HG02938 (cell line): ENCODE results near the gene TBCE.
"Not testable (repeated sequence)": the region's sequence is repeated elsewhere in the genome, so short reads cannot be mapped to it uniquely, and the experiment has no call there.

ENCODE experiments used
- ATAC-seq: cut with Tn5 transposase; IDR thresholded peaks from one replicate; pipeline ENCODE4 v1.9.1; 2021; ENCODE audit warnings: mild to moderate bottlenecking, moderate library complexity; ENCODE audit not compliant: unreplicated experiment

Gene TBCE

DNA sequence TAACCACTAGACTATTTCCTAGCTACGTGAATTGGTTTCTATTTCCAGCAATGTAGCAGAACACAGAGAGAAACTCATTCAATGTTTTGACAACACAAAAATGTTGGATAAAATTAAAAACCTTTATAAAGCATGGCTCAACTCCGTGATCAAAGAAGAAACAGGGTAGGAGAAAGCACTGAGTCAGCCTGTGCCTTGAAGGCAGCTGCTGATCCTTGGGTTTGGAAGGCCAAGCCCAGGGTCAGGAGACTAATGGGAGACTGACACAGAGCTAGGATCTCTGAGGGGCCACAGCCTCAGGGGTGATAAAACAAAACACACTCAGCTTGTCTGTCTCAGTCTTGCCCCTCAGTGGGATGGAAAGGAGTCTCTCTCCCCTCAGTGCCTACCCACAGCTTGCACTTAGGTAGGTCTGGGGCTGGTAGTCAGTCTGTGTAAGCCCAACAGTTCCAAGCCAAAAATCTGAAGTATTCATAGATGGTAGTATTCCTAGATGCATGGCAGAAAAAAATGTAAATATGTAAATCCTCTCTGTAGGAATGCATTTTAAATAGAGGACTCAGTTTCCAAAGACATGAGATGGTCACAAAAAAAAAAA is 83.8 kb downstream of the TBCE start:
- no peak for ATAC-seq

DNA sequence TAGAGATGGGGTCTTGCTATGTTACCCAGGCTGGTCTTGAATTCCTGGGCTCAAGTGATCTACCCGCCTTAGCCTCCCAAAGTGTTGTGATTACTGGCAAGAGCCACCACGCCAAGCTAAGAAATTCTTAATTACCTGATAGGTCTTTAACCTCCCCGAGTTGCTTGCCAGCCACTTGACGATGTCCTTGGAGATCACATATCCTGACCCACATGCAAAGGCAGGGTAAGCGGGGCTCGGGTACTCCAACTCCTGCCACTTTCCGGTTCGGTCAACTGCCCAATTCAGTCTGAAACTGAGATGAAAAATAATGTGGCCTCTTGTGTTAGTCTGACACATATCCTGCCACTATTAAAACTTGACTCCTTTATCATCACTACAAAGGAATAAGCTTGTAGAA is 86.8 kb downstream of the TBCE start:
- no peak for ATAC-seq

DNA sequence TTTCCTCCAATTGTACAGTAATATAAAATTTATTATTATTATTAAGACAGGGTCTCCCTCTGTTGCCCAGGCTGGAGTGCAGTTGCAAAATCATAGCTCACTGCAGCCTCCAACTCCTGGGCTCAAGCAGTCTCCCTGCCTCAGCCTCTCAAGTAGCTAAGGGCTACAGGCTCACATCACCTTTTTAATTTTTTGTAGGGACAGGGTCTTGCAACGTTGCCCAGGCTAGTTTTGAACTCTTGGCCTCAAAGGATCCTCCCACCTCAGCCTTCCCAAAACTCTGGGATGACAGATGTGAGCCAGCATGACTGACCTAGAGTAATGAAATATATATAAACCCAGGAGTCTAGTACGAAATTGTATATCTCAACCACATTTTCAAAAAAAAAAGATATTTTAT is 87.9 kb downstream of the TBCE start:
- ATAC-seq: no peak

DNA sequence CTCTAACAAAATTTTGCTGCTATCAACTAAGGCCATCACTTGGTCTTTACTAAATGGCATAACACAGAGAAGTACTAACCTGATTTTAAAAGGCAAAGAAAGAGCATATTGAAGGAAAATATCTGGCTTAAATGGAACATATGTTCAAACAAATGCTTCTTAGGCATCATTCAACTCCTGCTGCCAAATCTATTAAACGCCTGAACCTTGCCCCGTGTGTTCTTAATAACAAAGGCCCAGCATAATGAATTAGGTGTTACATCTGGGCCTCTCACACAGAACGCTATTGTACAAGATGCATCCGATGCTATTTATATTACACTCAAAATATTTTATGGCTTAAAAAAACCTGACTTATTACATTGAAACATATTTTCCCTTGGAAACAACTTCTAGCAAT is 88.6 kb downstream of the TBCE start:
- ATAC-seq: no peak

DNA sequence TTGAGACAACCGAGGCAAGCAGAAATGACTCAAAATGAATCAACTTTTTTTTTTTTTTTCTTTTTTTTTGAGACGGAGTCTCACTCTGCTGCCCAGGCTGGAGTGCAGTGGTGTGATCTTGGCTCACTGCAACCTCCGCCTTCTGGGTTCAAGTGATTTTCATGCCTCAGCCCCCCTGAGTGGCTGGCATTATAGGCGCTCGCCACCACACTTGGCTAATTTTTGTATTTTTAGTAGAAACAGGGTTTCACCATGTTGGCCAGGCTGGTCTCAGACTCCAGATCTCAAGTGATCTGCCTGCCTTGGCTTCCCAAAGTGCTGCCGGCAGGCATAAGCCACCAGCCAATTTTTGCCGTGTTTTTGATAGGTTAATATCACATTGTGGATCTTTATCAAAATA is 90.6 kb downstream of the TBCE start:
- ATAC-seq: not testable (repeated sequence)

DNA sequence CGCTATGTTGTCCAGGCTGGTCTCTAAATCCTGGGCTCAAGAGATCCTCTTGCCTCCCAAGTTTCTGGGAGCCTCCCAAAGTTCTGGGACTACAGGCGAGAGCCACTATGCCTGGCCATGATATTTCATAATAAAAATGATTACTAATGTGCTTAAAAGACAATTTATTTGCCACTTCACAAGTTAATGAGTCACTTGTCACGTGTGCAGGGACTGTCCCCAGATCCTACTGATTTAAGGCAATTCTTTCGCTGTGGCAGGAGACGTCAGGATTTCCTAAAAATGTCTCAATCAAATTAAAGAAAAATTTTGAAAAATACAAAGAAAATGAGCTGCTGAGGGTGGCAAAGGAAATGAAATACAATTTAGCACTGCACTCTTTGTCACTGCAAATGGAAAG is 93.5 kb downstream of the TBCE start:
- no peak for ATAC-seq

DNA sequence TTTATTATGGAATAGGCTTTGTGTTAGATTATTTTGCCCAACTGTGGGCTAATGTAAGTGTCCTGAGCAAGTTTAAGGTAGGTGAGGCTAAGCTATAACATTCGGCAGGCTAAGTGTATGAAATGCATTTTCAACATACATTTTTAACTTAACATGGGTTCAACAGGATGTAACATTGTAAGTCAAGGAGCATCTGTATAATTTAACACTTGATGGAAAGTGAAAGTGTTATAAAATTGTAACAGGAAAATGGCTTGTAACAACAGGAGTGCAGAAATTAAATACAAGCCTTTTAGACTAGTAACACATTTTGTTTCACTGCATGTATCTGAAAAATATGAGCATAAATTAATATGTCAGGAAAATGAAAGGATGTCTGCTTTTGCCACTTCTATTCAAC is 94.7 kb downstream of the TBCE start:
- ATAC-seq: no peak

DNA sequence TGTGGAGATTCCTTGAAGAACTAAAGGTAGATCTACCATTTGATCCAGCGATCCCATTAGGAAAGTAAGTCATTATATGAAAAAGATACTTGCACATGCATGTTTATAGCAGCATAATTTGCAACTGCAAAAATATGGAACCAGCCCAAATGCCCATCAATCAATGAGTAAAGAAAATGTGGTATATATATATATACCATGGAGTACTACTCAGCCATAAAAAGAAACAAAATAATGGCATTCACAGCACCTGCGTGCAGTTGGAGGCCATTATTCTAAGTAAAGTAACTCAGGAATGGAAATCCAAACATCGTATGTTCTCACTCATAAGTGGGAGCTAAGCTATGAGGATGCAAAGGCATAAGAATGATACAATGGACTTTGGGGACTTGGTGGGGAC is 95.6 kb downstream of the TBCE start:
- not testable (repeated sequence) for ATAC-seq

DNA sequence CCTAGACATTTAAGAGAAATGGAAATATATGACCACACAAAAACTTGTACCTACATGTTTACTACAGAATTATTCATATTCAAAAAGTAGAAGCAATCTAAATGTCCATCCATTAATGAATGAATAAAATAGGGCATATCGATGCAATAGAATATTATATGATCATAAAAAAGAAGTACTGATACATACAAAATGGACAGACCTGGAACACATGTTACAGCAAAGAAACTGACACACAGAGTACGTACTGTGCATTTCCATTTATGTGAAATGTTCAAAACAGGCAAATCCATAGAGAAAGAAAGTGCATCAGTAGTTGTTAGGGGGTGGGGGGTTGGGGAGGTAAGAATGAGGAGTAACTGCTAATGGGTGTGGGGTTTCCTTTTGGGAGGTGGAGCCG is 97.8 kb downstream of the TBCE start:
- ATAC-seq: no peak

DNA sequence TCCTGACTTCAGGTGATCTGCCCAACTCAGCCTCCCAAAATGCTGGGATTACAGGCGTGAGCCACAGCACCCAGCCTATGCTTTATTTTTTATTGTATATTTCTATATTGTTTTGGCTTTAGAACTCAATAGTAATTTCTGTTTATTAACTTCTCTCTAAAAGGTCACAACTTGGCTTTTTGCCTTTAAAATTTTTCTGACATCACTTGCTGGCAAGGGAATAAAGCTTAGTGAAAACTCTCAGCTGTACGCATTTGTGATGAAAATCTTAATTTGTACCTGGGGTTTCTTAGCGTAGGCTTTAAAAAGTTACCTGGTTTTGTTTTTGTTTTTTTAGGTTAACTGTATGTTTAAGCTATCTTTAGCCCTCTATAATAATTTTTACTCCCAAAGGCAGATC is 100.8 kb downstream of the TBCE start:
- ATAC-seq: no peak

DNA sequence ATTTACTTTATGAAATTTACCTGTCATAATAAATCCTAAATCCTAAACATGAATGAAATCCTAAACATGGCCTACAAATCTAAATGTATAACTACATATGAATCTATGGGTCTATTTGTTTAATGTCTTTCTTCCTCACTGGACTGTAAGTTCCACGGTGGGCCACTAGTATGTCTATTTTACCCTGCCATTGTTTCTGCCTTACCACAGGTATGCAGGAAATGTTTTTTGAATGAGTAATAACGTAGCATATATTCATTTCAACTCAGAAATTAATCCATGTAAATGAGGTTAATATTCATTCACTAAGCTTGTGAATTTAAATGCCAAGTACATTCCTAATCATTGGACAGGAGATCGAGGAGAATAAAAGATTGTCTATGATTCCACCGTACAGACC is 101.7 kb downstream of the TBCE start:
- no peak for ATAC-seq

DNA sequence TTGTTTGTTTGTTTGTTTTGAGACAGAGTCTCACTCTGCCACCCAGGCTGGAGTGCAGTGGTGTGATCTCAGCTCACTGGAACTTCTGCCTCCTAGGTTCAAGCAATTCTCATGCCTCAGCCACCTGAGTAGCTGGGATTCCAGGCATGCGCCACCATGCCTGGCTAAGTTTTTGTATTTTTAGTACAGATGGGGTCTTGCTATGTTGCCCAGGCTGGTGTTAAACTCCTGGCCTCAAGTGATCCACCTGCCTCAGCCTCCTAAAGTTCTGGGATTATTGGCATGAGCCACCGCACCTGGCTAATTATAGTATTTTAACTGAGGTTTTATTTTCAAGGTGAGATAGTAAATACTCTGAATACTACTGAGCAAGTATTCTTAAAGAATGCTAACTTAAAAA is 102.7 kb downstream of the TBCE start:
- ATAC-seq: not testable (repeated sequence)

DNA sequence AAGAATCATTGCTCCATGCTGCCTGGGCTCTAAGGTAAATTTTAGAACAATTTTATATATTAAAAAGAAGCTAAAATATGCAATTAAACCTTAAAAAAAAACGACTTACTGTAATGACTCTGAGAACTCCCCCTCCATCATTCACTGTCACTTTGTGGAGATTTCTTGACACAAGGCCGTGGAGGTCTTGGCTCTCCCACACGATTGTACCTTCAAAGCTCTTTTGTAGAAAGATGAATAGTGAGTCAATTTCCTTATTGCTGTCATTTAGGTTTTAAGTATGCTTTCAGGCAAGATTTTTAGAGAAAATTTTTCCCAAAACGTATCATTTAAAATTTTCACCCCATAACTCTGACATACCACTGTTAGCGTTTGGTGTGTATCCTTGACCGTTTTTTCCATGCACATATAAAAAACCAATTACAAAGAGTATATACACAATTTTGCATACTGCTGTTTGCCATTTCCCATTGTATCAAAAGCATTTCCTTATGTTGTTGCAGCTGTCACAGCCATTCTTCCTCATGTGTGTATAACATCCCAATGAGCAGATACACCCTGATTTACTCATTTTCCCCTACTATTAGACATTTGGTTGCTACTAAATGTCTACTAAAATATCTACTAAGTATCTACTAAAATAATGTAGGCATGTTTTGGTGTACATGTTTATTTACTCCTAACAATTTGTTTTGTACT is 103.7 kb downstream of the TBCE start:
- ATAC-seq: no peak

DNA sequence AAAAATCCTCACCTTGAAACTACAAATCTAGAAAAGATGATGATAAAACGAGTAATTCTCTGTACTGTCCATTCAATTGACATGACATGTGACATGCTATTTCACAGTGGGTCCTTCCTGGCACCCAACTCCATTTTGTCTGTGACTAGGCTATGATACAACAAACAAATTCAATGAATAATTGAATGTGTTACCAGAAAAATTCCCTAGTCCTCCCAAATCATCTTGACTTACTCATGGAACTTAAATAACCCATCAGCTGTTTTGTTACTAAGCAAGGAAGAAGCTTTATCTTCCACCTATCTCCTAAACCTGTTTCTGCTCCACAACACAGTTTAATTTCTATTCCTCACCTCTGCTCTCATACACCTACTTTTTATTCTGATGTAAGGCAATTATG is 106.6 kb downstream of the TBCE start:
- ATAC-seq: no peak

DNA sequence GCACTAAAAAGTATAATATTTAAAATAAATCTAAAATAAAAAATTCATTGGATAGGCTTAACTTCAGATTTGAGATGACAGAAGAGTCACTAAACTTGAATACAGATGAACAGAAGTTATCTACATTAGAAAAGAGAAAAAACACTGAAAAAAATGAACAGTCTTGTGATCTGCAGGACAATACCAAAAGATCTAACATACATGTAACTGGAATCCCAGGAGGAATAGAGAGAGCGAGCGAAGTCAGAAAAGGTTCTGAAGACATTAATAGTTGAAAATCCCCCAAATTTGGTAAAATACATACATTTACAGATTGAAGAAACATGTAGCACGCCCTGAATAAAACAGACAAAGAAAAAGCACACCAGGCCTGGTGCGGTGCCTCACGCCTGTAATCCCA is 115.9 kb downstream of the TBCE start:
- no peak for ATAC-seq

DNA sequence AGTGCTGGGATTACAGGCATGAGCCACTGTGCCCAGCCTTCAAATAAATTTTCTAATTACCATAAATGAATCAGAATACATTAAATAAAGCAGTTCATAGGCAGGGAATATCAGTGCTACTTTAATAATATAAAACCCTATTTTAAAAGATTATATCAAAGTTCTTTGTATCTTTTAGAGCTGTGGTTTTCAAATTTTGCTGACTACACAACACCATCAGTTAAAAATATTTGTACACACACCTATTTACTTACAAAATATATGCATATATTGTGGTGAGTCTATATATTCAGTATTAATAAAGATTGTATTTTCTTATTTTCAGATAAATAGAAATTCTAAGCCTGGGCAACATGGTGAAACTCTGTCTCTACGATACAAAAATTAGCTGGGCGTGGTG is 118.3 kb downstream of the TBCE start:
- ATAC-seq: no peak

DNA sequence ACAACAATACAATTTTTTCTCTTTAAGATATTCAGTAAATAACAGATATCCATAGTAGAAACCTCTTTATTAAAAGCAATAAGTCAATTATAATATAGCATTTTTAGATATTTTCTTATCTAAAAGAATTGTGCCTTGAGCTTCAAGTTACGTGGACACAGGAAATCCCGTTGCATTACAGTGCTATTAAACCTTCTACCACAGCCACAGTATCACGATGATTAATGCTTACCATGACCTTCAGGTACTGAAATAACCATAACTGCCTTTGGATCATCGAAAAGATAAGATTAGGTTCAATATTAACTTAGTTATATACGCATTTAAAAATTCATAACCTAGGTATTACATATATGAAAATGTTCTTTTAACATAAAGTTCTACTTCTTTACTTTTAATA is 119.1 kb downstream of the TBCE start:
- no peak for ATAC-seq

DNA sequence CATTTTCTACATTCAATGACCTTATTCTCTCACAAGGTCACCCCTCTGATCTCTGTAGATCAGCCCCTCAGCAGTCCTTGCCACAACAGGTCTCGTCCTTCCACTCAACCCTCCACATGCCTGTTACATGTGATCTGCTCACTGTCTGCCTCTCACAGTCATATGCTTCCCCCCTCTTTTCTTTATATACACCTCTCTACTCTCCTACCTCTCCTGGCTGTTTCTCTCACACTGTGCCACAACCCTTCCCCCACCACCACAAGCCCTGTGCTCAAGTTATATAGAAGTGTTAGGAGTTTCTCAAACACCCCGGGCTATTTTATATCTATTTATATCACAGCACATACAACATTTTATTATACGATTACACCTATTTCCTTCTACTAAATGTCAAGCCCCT is 124.4 kb downstream of the TBCE start:
- ATAC-seq: no peak

DNA sequence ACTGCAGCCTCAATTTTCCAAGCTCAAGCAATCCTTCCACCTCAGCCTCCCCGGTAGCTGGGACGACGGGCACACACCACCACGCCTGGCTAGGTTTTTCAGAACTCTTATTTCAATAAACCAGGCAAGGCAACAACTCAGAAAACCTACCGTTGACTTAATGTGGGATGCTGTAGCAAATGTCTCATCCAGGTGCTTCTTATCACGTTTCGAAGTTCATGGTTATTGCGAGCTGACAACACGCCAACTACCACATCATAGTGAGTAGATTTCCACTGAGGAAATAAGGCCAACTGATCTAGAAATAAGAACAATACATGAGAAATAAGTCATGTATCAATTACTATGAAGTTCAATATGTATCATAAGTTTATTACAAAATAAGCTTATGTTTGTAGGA is 127.3 kb downstream of the TBCE start:
- no peak for ATAC-seq

DNA sequence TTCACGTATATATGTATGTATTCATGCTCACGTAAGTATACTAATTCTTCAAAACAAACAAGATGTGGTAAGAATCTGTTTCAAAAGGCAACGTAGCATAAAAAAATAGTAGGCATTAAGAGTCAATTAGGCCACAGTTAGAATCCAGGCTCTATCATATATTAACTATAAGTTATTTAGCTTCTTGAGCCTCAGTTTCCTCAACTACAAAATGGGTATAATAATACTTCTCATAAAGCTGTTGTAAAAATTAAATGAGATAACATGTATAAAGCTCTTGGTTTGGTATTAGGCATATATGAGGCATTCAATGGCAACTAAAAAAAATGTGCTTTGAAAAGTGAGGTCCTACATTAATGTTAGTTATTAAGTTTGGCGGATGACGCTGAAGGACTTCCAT is 127.8 kb downstream of the TBCE start:
- no peak for ATAC-seq

DNA sequence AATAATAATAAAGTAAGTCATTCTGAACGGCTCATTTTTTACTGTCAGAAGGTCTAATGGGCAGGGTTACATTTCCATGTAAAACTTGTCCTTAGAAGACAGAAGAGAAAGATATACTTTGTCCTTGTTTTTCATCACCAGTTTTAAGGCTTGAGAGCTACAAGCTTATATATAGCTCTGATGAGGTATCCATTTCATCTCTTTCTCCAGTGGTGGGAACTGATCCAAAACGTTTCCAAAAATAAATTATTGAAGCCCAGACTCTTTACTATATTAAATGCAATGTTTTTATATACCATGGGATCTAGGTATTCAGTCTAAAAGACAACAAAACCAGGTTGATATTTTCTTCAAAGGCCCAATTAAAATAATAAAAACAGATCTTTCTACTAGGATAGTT is 128.3 kb downstream of the TBCE start:
- ATAC-seq: no peak

DNA sequence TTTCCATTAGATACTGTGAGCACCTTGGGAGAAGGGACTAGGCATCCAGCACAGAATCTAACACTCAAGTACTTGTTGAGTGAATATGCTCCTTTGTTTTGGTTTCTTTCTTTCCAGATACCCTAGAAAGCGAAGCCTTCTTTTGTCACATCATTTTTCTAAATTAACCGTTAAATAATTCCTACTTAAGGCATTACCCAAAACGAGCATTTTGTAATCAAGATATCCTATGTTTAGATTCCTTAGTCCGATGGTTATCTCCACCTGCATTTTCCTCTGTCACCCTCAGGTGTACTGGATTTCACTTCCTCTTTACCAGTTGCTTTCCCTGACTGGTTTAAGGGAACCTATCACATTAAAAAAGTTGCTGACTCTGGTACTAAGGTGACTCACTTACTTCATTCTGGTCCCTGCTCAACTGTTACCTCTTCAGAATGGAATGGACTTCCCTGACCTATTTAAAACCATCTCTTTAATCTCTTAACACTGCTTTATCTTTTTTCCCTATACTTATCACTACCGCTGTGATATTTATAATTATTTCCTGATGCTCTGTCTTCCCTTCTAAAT is 133.8 kb downstream of the TBCE start:
- no peak for ATAC-seq
